ENCODE data around the gene RBM28. TPM values are rescaled to one million over a fixed set of nuclear protein-coding genes. Genes with fewer than 3 reads are reported as not detected.

Gene RBM28
- polyA plus RNA-seq, 1 experiment = 14.8 TPM

DNA sequence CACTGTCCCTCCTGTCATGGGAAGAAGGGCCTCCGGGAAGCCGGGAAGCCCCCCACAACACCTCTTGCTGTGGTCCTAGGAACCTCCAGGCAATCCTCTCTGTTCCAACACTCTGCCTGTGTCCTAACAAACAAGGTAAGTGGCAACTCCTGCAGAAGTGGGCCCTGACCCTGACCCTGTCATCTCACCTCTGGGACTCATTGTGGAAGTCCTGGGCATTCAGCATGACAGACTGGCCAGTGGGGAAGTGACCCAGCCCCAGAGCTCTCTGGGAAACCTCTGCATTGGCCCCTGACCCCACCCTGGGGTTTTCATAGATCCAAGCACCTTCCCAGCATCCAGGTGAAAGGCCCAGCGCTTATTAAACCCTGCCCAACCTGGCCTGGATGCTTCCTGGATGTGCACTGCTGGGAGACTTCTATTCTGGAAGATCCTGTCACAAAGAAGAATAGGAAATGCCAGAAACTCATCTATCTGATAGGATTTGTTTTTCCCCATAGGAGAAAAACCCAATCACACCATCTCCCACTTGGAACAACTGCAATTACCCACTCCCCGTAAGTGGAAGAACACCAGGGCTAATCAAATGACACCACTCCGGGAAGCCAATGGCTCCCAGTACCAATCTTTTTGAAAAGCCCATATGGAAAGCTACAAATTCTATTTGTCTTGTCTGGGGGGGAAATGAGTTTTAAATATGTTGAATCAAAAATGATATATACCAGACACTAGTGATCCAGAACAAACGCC is 78.4 kb downstream of the RBM28 start:
- no peak for DNase-seq (ENCODE audit: low read depth)
- POLR2A ChIA-PET = no interaction called here
- TF ChIP-seq, protein P1, sequence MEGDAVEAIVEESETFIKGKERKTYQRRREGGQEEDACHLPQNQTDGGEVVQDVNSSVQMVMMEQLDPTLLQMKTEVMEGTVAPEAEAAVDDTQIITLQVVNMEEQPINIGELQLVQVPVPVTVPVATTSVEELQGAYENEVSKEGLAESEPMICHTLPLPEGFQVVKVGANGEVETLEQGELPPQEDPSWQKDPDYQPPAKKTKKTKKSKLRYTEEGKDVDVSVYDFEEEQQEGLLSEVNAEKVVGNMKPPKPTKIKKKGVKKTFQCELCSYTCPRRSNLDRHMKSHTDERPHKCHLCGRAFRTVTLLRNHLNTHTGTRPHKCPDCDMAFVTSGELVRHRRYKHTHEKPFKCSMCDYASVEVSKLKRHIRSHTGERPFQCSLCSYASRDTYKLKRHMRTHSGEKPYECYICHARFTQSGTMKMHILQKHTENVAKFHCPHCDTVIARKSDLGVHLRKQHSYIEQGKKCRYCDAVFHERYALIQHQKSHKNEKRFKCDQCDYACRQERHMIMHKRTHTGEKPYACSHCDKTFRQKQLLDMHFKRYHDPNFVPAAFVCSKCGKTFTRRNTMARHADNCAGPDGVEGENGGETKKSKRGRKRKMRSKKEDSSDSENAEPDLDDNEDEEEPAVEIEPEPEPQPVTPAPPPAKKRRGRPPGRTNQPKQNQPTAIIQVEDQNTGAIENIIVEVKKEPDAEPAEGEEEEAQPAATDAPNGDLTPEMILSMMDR (IDR thresholded peaks at IDR 0.05; ENCODE audit: insufficient read depth, low read depth, low read length) = no peak
- H3K36me3 ChIP-seq (ENCODE audit: control insufficient read depth, insufficient read depth, low read length) = no peaks in the 10 kb centered on the region
- CTCF ChIA-PET = interaction anchor here (1.5 to 1.6 kb wide), 2 partner anchors 22 to 31 kb away, joined by 3 read pairs; no protein-coding TSS in a partner anchor
- peaks cover 3% of the 10 kb centered on the region for H3K27me3 ChIP-seq (ENCODE audit: control insufficient read depth, insufficient read depth, low read length)
- no peak overlapping the region for H3K4me3 ChIP-seq (ENCODE audit: low read depth, low read length)

DNA sequence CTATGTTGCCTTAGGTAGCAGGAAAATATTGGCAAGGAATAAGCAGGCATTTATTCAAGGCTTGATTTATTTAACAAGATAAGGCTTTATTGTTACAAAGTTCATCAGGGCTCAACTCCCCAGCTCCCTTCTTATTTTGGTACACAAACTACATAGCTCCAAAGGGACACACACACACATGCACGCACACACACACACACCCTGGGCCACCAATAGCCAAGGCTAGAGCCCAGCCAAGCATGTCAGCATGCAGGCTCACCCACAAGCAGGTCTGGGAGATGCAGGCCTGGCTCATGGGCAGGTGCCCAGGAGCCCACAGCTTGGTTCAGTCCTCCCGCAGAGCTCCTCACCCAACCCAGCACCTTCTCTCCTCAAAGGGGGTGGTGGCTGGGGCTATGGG is 79.2 kb downstream of the RBM28 start:
- ChIA-PET POLR2A (no interaction called here), CTCF (interaction anchor here (1.6 kb wide), 2 partner anchors 10 to 30 kb away, joined by 3 to 5 read pairs; no protein-coding TSS in a partner anchor)
- DNase-seq (ENCODE audit: low read depth) = no peak
- no peak overlapping the region for H3K4me3 ChIP-seq (ENCODE audit: low read depth, low read length)
- H3K27me3 ChIP-seq (ENCODE audit: control insufficient read depth, insufficient read depth, low read length) = peaks cover 3% of the 10 kb centered on the region
- H3K36me3 ChIP-seq (ENCODE audit: control insufficient read depth, insufficient read depth, low read length) = no peaks in the 10 kb centered on the region
- TF ChIP-seq, protein P1 (IDR thresholded peaks at IDR 0.05; ENCODE audit: insufficient read depth, low read depth, low read length) = no peak

DNA sequence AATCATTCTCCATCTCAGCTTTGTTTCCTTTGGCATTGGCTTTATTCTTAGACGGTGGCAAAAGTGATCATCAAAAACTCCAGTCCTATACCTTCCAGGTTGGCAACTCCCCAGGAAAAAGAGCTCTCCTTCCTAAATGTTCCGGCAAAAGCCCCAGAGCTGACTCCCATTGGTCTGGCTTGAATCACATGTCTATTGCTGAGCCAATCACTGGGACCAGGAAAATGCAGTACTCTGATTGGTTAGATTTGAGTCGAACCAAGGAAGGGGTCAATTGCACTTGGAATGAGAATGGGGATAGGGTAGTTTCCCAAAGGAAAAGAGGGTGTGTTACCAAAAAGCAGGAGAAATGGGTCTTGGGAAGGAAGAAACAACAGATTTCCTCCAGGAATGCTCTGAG is 80.3 kb downstream of the RBM28 start:
- ChIA-PET POLR2A (interaction anchor here (0.6 kb wide), 1 partner anchor 81 kb away, joined by 5 read pairs; no protein-coding TSS in a partner anchor), CTCF (interaction anchor here (0.8 to 1.6 kb wide), 2 partner anchors 9 to 16 kb away, joined by 3 to 5 read pairs; no protein-coding TSS in a partner anchor)
- Histone ChIP-seq H3K27me3 (ENCODE audit: control insufficient read depth, insufficient read depth, low read length) (peaks cover 2% of the 10 kb centered on the region), H3K36me3 (ENCODE audit: control insufficient read depth, insufficient read depth, low read length) (no peaks in the 10 kb centered on the region), H3K4me3 (ENCODE audit: low read depth, low read length) (no peak overlapping the region)
- no peak for DNase-seq (ENCODE audit: low read depth)
- TF ChIP-seq, protein P1 (IDR thresholded peaks at IDR 0.05; ENCODE audit: insufficient read depth, low read depth, low read length) = no peak

DNA sequence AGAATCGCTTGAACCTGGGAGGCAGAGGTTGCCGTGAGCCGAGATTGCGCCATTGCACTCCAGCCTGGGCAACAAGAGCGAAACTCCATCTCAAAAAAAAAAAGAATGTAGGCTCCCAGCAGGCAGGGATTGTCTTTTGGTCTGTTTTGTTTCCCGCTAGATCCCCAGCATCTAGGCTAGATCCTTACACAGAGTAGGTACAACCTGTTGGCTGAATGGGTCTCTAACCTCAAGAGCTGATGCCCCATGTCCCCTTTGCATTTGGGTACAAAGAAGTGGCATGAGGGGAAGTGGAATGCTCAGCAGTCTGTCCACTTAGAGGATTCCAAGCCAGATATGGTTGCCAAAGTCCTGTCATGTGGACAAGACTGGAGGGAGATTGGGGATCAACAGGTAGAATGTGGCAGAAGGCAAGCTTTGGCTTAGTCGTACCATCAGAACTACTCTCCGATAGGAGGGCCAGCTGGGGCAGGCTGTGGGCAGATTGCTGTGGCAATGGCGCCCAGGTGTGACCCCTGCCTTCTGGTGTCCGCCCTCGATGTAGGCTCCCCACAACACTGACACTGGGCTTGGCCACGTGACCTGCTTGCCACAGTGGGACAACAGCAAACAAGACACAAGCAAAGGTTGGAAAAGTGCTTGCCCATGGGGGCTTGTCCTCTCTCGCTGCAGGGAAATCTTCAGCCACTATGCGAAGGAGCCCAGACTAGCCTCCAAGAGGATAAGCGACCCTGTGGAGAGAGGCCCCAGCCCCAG is 81.3 kb downstream of the RBM28 start:
- H3K36me3 ChIP-seq (ENCODE audit: control insufficient read depth, insufficient read depth, low read length) = no peaks in the 10 kb centered on the region
- TF ChIP-seq, protein P1 (IDR thresholded peaks at IDR 0.05; ENCODE audit: insufficient read depth, low read depth, low read length) = no peak
- POLR2A ChIA-PET = no interaction called here

GRCh38 chr7:128260069-128260795 is 83.5 kb downstream of the RBM28 start:
- TF ChIP-seq, protein P1 (IDR thresholded peaks at IDR 0.05; ENCODE audit: insufficient read depth, low read depth, low read length) = no peak
- no peaks in the 10 kb centered on the region for H3K36me3 ChIP-seq (ENCODE audit: control insufficient read depth, insufficient read depth, low read length)
- no peak for DNase-seq (ENCODE audit: low read depth)
- CTCF ChIA-PET = no interaction called here
- H3K4me3 ChIP-seq (ENCODE audit: low read depth, low read length) = no peak overlapping the region
- POLR2A ChIA-PET = no interaction called here
- H3K27me3 ChIP-seq (ENCODE audit: control insufficient read depth, insufficient read depth, low read length) = peaks cover 3% of the 10 kb centered on the region

More for the DNA sequence above, 81.3 kb downstream of the RBM28 start:
- Histone ChIP-seq H3K27me3 (ENCODE audit: control insufficient read depth, insufficient read depth, low read length) (peaks cover 2% of the 10 kb centered on the region), H3K4me3 (ENCODE audit: low read depth, low read length) (no peak overlapping the region)
- CTCF ChIA-PET = no interaction called here
- no peak for DNase-seq (ENCODE audit: low read depth)
